Suppressor macrophage treated with lipopolysaccharide for 1 hour (primary cell): ENCODE results near the gene STOX2.
"Not testable (repeated sequence)": the region's sequence is repeated elsewhere in the genome, so short reads cannot be mapped to it uniquely, and the experiment has no call there.

Experiments used
- DNase-seq, 3 donors: peaks; one replicate each; pipeline ENCODE4 v3.0.0-alpha.2; 2020 to 2022

The STOX2 gene

DNA sequence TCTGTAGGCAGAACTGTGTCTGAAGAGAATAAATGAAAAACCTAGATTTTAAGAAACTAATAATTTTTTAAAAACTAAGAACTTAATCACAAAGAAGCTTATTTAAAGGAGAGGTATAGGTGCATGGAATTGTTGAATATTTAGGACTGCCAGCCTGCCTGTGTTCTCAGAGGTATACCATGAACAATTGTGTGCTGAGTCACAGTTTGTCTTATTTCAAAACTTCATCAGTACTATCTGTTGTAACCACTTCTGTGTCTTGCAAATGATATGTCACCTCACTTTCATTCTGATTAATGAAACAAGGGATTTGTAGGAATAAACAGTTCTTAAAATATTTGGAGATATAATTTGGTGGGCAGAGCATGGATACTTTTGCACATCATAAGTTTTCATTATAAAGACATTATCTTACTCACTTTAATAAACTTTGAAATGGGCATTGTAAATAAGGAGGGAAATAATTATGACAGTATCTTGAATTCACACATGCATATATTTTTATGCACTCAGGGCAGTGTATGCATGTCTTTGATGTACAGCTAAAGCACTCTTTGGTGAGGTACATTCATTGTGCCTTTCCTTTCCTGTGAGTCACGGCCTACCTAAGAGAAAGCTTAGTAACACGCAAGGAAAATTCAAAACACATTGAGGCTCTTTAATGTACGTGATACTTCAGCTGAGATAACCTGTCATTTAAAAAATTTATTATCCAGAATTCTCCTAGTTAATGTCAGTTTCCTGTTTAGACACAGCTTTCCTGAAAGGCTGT lies 31.7 kb downstream of the STOX2 start:
- DNase-seq: peak in 1 of 3 donors; percentile 13

DNA sequence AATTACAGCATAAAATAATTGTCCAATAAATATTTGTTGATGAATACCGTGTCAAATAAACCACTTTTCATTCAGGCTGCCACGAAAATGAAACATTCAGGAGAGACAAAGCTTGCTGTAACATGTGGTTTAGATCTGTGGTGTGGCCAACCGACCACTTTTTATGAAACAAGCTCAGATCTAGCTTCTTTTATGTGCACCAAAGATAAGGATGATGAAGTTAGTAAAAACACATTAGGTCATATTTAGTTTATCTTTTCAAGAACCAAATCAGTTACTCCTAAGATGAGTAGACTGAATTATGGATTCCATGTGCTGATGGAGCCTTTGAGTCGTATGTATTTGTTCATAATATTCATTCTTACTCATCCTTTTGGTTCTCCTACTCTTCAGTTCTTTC lies 35.8 kb downstream of the STOX2 start:
- no peak for DNase-seq

DNA sequence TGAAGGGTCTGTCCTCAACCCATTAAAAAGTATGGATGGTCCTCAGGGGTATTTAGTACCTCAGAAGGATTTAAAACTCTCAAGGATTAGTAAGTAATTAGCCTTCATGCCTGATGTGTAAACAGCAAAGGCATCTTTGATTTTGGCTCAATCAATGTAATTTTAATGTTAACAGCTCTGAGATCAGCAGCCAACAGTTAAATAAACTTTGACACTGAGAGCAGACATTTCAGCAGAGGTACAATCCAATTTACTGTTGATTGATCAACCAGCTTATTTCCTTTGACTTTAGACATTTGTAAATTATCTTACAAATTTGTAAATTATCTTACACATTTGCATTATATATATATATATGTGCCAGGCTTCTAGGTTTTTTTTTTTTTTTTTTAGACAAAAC lies 36.9 kb downstream of the STOX2 start:
- no peak for DNase-seq

DNA sequence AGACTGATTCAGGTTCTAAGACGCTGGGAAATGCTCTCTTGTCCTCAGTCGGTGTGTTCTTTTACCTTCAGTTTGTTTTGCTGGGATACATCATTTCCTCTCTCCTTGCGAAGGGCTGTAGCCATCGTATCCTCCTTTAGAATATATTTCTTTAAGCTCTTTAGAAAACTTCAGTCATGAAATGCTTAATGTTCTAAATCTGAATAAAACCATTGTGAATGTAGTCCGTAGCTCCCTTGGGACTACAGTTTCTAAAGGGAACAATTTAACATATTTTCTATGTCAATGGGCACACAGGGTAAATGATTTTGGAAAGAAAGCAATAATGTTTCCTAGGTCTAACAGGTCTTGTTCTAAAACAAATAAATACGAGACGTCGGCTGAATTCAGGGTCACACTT lies 40.6 kb downstream of the STOX2 start:
- DNase-seq: no peak

DNA sequence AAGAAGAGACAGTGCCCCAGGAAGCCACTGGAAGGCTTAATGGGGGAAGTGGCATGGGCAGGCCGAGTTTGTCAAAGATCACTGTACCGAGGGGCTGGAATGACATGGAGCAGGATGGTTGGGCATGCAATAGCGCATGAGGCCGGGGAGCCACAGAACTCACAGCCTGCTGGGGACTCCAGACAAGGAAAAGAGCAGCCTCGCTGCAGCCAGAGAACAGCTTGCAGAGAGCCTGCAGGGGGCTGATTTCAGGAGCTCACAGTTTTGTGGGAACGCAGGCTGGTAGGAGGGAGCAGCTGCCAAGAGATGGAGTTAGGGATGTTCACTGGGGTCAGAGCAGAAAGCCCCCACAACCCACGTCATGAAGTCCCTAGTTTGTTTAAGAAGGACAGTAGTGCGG lies 45.4 kb downstream of the STOX2 start:
- DNase-seq: no peak

DNA sequence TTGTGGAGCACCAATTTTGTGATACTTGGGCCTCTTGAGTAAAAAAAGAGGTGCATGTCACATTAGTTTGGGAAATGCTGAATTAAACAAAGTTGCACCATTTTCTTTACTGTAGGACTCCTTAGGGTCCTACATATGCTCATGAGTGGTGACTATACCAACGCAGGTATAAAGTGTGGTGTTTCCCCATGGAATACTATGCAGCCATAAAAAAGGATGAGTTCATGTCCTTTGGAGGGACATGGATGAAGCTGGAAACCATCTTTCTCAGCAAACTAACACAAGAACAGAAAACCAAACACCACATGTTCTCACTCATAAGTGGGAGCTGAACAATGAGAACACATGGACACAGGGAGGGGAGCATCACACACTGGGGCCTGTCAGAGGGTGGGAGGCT lies 47.5 kb downstream of the STOX2 start:
- not testable (repeated sequence) for DNase-seq

DNA sequence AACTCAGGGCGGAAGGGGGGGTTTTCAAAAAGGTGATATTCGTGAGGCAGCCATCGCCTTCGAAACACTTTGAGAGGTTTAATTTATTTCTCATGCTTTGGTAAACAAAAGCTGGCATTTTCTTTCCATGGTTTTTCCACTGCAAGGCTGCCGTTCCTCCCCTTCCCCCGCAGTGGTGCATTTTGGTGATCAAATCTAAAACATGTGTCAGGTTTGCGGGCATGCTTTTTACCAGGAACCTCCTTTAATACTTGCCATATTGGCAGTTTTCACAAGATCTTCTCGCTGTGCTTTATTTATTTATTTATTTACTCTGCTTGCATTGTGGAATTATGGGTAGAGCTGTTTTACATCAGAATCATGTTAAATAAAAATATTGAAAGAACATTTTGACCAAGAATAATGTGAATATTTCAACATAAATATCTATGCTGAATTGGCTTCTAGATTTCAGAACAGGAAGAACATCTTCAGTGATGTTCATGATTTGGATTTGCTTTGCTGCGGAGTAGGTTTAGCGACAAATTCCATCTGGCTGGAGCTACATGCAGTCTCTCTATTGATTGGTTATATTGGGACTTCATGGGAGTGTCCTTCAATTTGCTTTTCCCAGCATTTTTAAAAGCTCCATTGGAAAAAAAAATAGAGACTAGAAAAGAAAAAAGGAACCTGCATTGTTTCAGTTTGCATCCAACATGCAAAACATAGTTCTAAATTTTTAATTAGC lies 54.4 kb downstream of the STOX2 start:
- no peak for DNase-seq

DNA sequence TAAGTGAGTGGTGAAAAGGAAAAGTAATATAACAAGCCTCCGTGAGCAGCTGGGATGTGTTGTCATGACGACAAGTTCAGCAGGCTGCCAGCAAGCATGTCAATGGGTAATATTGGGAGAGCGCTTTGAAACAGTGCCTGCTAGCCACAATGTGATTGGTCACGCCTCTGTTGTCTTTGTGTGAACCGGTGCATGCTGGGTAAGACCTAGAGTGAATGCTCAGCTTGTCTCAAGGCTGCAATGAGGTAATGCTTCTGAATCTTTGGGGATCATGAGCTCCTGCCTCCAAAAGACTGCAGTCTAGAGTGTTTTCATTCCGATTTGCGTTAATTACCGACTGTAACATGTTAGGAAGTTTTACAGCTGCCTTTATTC lies 54.9 kb downstream of the STOX2 start:
- no peak for DNase-seq

DNA sequence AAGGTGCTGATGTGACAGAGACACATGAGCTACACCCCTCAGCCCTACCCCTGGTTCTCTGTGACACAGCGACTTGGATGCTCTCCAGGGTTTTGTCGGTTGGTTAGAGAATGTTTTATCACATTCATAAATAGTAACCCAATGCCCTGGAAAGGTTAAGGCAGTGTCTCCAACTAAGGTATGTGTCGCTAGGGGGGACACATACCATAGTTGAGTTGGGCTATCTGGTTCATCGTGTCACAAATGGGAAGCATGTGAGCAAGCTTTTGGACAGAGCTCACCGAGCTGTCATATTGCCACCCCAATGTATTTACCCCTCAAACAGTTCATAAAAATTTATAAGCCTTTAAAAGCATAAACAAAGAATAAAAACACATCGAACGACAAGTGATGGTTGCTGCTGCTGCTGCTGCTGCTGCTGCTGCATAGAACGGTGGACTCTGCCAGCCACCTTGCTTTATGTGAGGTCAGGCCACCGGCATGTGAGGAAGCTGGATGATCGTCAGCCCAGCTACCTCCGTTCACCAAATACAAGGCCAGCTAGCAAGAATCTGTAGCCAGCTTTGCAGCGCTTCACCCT lies 55.9 kb downstream of the STOX2 start:
- DNase-seq: no peak

DNA sequence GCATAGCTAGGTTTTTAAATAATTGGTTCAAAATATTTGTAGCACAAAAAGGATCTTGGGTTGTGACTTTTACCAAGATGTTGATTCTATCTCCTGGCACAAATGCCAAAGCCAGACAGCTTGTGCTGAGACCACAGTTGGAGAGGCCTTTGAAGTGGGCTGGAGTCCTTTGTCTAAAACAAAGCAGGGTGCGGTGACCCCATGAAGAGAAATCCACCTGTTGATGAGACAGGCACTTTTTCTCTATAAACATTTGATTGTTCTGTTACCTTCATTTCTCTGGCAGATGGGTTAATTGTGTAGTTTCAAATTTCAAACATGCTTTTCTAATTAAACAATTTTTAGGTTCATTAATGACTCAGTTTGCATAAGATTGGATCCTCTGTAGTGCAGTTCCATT lies 56.7 kb downstream of the STOX2 start:
- no peak for DNase-seq

DNA sequence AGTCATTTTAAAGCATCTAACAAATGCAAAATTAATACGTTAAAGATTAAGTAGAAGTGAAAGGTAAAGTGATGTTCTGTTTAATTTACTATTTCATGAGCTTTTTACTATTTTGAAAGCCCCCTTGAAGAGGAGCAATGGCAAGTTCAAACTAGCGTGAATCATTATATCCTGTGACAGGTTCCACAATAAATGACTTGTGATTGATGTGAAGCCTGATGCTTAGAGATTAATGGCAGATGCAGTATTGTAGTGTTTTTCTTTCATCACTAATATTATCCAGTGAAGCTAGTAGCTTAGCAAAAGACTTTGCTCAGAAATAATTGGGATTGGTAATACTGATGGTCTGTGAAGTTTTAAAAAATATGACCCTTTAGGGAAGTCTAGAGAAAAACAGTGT lies 57.3 kb downstream of the STOX2 start:
- DNase-seq: no peak

DNA sequence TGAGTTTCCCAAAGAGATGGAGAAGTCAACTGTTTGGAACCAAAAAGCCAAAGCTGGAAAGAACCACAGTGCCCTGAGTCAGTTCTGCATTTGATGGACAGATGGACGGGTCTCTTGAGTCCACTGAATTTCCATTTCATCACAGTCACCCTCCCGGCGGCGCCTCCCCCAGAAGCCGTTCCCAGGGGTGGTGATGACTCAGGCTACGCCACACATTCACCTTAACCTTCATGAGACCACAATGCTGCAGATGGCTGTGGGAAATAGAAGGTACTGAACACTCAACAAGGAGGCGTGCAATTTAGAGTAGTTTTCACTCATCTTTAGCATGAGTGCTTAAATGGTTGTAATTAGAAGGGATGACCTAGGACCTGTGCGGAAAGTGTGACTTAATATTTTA lies 61.3 kb downstream of the STOX2 start:
- no peak for DNase-seq

DNA sequence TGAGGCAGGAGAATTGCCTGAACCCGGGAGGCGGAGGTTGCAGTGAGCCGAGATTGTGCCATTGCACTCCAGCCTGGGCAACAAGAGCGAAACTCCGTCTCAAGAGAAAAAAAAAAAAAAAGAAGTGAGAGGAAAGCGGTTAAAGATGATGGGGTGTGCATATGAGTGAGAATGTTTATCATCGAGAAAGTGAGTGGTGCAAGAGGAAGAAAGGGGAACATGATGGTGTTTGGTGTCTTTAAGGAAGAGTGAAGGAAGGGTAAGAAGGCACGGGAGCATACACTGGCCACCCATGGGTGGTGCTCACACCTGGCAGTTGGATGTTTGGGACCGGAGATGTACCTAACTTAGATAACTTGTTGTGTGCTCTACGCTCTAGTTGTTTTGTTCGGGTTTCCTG lies 62.2 kb downstream of the STOX2 start:
- DNase-seq: no peak

DNA sequence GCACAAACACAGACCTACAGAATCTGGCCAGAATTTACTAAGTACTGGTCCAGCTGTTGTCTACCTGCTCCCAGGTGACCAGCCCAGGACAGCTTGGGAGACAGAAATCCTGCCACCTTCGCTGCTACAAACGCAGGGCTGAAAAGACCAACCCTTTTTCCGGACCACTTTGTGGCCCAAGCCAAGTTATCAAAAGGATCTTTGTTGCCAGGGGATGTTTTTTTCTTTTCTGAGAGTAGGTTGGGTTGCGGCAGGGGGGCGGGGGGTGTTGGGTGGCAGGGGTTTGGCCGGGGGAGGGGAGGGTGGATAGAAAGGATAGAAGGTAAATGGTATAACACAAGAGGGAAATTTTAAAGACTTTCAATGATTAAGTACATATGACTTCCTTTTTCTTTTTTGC lies 63.4 kb downstream of the STOX2 start:
- no peak for DNase-seq

DNA sequence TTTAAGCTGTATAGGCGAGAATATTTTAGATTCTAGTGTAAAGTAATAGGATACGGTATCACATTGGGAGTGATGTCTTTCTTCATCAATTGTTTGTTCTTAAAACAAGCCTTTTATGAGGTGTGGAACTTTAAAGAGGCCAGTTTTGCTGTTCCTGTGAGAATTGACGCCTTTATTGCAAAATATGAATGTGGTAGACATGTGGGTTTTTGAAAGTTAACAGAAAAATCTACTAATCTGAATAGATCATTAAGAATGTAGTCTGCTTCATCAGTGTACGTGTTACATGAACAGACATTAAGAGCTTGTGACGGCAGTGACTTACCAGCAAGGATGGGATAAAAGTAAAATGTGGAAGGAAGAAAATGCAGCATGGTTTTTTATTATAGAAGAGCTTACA lies 63.8 kb downstream of the STOX2 start:
- DNase-seq: no peak

DNA sequence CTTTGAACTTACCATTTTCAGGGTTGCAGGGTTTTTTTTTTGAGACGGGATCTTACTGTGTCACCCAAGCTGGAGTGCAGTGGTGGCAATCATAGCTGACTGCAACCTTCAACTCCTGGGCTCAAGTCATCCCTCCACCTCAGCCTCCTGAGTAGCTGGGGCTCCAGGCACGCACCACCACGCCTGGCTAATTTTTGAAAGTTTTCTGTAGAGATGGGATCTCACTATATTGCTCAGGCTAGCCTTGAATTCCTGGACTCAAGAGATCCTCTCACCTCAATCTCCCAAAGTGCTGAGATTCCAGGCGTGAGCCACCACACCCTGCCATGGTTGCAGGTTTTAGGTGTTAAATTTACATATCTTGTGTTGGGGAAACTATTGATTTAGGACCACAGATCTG lies 64.5 kb downstream of the STOX2 start:
- DNase-seq: no peak

DNA sequence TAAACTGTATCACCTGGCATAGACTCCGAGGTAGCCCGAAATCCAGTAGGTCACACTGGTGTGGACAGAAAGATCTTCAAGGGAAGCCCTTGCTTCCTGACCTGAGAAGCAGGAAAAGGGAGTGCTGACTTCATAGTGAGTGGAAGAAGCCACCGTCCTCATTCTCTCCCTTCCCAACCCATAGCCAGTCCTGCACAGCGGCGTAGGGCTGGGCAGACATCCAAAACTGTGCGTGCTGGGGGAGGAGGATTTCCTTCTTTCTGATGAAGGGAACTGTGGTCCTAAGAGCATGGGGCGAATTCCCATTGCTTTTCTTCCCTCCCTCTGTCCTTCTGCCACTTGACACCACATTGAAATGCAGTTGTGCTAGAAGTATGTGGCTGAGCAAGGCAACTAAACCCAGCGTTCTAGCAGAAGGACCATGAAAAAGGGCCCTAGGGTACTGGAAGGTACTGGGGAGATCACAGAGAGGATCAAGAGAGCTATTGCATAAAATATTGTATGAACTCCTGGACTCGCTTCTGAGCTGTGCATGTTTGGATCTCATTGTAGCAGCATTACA lies 66.9 kb downstream of the STOX2 start:
- DNase-seq: no peak

DNA sequence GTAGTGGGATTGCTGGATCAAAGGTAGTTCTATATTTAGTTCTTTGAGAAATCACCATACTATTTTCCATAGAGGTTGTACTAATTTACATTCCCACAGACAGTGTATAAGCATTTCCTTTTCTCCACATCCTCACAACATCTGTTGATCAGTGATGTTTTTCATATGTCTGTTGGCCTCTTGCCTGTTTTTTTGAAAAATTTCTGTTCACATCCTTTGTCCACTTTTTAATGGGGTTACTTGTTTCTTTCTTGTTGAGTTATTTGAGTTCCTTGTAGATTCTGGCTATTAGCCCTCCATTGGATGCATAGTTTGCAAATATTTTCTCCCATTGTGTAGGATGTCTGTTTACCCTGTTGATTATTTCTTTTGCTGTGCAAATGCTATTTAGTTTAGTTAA lies 72.6 kb downstream of the STOX2 start:
- no peak for DNase-seq

DNA sequence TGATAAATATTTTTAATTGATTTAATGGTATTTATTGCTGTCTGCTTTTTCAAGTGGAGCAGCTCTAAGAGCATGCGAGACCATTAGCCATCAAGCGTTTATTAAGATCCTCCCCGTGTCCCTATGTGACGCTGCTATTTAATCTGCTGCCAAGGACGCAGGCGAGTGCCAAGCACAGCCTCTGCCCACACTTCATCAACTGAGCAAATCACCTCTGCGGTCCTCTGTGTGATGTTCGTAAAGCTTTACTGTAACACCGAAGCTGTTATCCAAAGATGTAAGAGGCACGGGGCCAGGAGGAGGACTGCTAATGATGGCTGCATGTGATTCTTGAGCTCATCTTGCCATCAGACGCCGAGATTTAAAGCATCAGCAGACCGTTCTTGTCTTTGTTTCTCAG lies 79.5 kb downstream of the STOX2 start:
- DNase-seq: no peak

DNA sequence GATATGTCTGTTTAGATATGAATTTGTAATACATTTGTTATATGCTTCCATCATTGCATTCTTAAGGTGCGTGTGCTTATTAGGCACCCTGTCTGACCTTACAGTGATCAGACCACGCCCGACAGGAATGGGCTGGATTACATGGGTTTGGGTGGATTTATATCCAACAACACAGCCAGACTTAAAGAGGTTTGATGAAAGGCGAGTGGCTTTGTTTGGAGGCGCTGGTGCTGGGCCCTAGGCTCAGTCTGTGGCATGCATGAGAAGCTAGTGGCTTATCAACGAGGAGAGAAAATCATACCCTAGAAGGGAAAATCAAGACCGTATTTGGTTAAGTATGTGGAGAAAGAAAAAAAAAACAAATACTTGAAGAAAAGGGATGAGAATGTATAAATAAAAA lies 80.7 kb downstream of the STOX2 start:
- DNase-seq: no peak

DNA sequence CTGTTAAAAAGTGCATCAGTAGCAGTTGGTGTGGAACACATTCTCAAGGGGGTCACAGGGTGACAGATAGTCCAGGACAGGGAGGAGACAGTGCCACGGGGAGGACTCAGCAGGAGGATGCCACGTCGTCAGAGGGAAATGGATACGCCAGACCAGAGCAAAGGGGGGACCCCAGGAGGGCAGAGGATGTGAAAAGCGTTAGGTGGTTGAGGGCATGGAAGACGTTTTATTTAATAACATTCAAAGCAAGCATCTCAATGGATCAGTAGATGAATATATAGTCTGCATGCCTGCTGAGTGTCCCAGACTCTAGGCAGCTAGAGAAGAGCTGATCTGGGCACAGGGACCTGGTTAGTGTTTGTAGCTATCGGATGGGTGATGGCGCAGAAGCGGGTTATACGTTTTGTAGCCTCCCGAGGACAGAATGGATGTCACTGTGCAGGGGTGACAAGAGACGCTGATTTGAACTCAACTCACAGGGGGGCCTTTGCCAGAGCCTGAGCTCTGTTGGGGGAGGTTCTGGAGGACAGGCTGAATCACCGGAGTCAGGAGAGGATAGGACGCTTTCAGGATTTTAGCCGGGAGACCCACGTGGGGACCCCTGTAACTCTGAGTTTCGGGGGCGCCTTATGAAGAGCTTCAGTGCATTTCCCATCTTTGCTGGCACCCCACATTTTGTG lies 81.3 kb downstream of the STOX2 start:
- DNase-seq: no peak

DNA sequence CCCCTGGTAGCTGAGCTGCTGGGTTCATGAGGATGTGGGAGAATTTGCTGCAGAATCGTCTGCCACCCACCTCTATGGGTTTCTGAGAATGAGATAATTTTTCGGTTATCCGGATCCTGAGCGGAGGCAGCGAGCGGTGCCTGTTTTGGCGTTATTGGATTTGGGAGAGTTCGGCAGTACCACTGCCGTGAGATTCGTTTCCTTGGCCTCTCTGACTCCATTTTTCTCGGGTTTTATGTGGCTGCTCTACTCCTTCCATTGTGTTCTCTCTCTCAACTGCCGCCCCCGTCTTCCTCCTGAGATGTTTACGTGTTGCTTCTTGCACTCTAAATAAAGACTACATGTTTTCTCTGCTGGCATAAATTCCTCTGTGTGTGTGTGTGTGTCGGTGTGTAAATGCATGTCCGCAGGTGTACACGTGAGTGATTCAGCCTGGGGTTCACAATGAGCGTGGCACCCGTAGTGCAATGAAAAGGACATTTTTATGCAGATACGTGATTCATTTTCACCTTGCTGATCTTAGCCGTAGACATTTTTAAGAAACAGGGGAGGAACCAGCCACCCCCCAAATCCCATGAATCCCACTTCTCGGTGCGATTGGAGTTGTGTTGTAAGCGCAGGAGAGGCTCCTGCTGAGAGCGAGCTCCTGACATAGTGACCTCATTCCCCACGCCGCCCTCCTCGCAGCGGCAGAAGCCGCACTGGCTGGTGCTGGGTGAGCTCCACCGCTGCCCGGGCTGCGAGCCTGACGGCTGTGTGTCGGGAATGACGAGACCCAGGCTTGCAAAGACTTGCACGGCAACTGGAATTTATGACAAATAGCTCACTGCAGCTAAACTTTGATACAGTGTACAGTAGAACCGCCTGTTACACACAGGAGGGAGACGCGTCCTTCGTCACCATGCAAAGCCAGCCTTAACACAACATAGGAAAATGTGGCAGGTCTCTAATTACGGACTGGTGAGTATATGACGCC lies 82.2 kb downstream of the STOX2 start:
- DNase-seq: peak in 1 of 3 donors; percentile 27
